IMR-90 (cell line): ENCODE results near the gene PINLYP. TPM values are rescaled to one million over a fixed set of nuclear protein-coding genes. Genes with fewer than 3 reads are reported as not detected.

Experiments used
- ATAC-seq: fragments of 200-7000 bp; cut with Tn5 transposase; 2 replicates; pipeline ENCODE4 v1.9.1; 2020; ENCODE audit warnings: low read depth, mild to moderate bottlenecking, moderate library complexity
- BruUV-seq: library from RNA; stranded (reverse); fragments of 400-500 nt; replicated peaks from 2 replicates; lab custom pipeline; 2021; lab: Mats Ljungman, UMichigan
- CTCF ChIA-PET: fragments of 300-600 bp; formaldehyde crosslinking; extraction: SDS; loops from one replicate; lab custom pipeline; 2021; ENCODE audit warnings: antibody characterized with exemption; lab: Yijun Ruan, JAX
- POLR2A ChIA-PET: fragments of 300-600 bp; sonication (Branson Sonifier 250); formaldehyde crosslinking; loops from one replicate; lab custom pipeline; 2022; ENCODE audit warnings: antibody characterized with exemption; ENCODE audit not compliant: unreplicated experiment; lab: Charles Lee
- DNase-seq: peaks from one replicate; pipeline ENCODE4 v3.0.0; 2013
- H2AFZ ChIP-seq: replicated peaks from 2 replicates; pipeline ENCODE3; 2013; ENCODE audit warnings: low read length, mild to moderate bottlenecking; ENCODE audit not compliant: poor library complexity
- H2AK5ac ChIP-seq: 2 replicates; pipeline ENCODE4 v1.6.1; 2013; ENCODE audit warnings: low read depth, low read length, inconsistent platforms
- H2AK9ac ChIP-seq: replicated peaks from 2 replicates; pipeline ENCODE3; 2013; ENCODE audit warnings: mild to moderate bottlenecking, low read depth, low read length, moderate library complexity; ENCODE audit not compliant: poor library complexity
- H2BK120ac ChIP-seq: 2 replicates; pipeline ENCODE4 v1.6.1; 2013; ENCODE audit warnings: low read depth, low read length, inconsistent platforms
- H2BK15ac ChIP-seq: 3 replicates; pipeline ENCODE4 v1.6.1; 2013; ENCODE audit warnings: low read depth, low read length, inconsistent platforms
- H2BK20ac ChIP-seq: 2 replicates; pipeline ENCODE4 v1.6.1; 2013; ENCODE audit warnings: low read depth, mild to moderate bottlenecking, inconsistent platforms, low read length, moderate library complexity
- H2BK5ac ChIP-seq: 2 replicates; pipeline ENCODE4 v1.6.1; 2013; ENCODE audit warnings: mild to moderate bottlenecking, low read depth, low read length, inconsistent platforms; ENCODE audit not compliant: poor library complexity, severe bottlenecking
- H3K14ac ChIP-seq: replicated peaks from 2 replicates; pipeline ENCODE4 v1.6.1; 2013; ENCODE audit warnings: low read depth, low read length, inconsistent platforms
- H3K18ac ChIP-seq: 2 replicates; pipeline ENCODE4 v1.6.1; 2013; ENCODE audit warnings: low read depth, low read length, control low read depth
- H3K23ac ChIP-seq: 2 replicates; pipeline ENCODE4 v1.6.1; 2013; ENCODE audit warnings: low read depth, low read length, inconsistent platforms
- H3K27ac ChIP-seq: 2 replicates; pipeline ENCODE4 v1.5.1; 2013; ENCODE audit warnings: mild to moderate bottlenecking, control low read depth, low read length; ENCODE audit not compliant: insufficient read depth
- H3K27me3 ChIP-seq: 2 replicates; pipeline ENCODE4 v1.6.1; 2013; ENCODE audit warnings: low read length; ENCODE audit not compliant: control insufficient read depth, insufficient read depth
- H3K36me3 ChIP-seq: 2 replicates; pipeline ENCODE4 v1.6.1; 2013; ENCODE audit warnings: low read length, mixed read lengths; ENCODE audit not compliant: control insufficient read depth, insufficient read depth
- H3K4ac ChIP-seq: 2 replicates; pipeline ENCODE4 v1.6.1; 2013; ENCODE audit warnings: low read depth, low read length, inconsistent platforms
- H3K4me1 ChIP-seq: 2 replicates; pipeline ENCODE4 v1.6.1; 2013; ENCODE audit warnings: low read length, mixed read lengths; ENCODE audit not compliant: control insufficient read depth, insufficient read depth
- H3K4me2 ChIP-seq: 2 replicates; pipeline ENCODE4 v1.6.1; 2013; ENCODE audit warnings: low read depth, mild to moderate bottlenecking, control low read depth, low read length, moderate library complexity
- H3K4me3 ChIP-seq: 2 replicates; pipeline ENCODE4 v1.5.1; 2013; ENCODE audit warnings: low read depth, mild to moderate bottlenecking, control low read depth, low read length, moderate library complexity; ENCODE audit not compliant: insufficient read depth
- H3K56ac ChIP-seq: 2 replicates; pipeline ENCODE4 v1.6.1; 2013; ENCODE audit warnings: low read length, inconsistent platforms; ENCODE audit not compliant: insufficient read depth; ENCODE audit errors: extremely low read depth
- H3K79me1 ChIP-seq, 2 experiments: 2 replicates each; pipeline ENCODE4 v1.6.1; 2013; ENCODE audit warnings: low read length in 2 of 2, inconsistent platforms in 1 of 2, low read depth in 1 of 2
- H3K9ac ChIP-seq: 2 replicates; pipeline ENCODE4 v1.6.1; 2013; ENCODE audit warnings: low read depth, low read length, control low read depth
- H3K9me1 ChIP-seq: 2 replicates; pipeline ENCODE4 v1.6.1; 2013; ENCODE audit warnings: low read length, inconsistent platforms; ENCODE audit not compliant: insufficient read depth
- H3K9me3 ChIP-seq: 2 replicates; pipeline ENCODE4 v1.6.1; 2013; ENCODE audit warnings: low read length; ENCODE audit not compliant: control insufficient read depth, insufficient read depth
- H4K20me1 ChIP-seq: 2 replicates; pipeline ENCODE4 v1.6.1; 2013; ENCODE audit warnings: low read length, inconsistent platforms; ENCODE audit not compliant: insufficient read depth
- H4K5ac ChIP-seq: 2 replicates; pipeline ENCODE4 v1.6.1; 2013; ENCODE audit warnings: mild to moderate bottlenecking, low read depth, low read length, control low read depth
- H4K8ac ChIP-seq, 2 experiments: 2 replicates each; pipeline ENCODE4 v1.6.1; 2013; ENCODE audit warnings: low read depth in 2 of 2, low read length in 2 of 2, control low read depth in 1 of 2, inconsistent platforms in 1 of 2
- H4K91ac ChIP-seq: 2 replicates; pipeline ENCODE4 v1.6.1; 2013; ENCODE audit warnings: low read depth, low read length, inconsistent platforms; ENCODE audit not compliant: insufficient read depth
- BHLHE40 ChIP-seq: fragments of 150-350 bp; IDR thresholded peaks from 2 replicates; pipeline ENCODE4 v1.6.1; 2016; ENCODE audit warnings: mild to moderate bottlenecking, low read depth, low read length
- CEBPB ChIP-seq: IDR thresholded peaks from 2 replicates; pipeline ENCODE4 v1.6.1; 2012; ENCODE audit warnings: low read depth, low read length, improper control_type of control experiment
- CHD1 ChIP-seq: IDR thresholded peaks from 2 replicates; pipeline ENCODE4 v1.6.1; 2012; ENCODE audit warnings: low read depth, low read length, improper control_type of control experiment
- CTCF ChIP-seq: conservative IDR thresholded peaks from 2 replicates; pipeline ENCODE4 v1.5.1; 2012; ENCODE audit warnings: mild to moderate bottlenecking, low read depth, low read length, improper control_type of control experiment
- ELK1 ChIP-seq: fragments of 150-350 bp; IDR thresholded peaks from 2 replicates; pipeline ENCODE4 v1.6.1; 2016; ENCODE audit warnings: low read depth, mild to moderate bottlenecking, low read length, moderate library complexity, borderline replicate concordance
- FOS ChIP-seq: fragments of 150-350 bp; IDR thresholded peaks from 2 replicates; pipeline ENCODE4 v1.6.1; 2016; ENCODE audit warnings: low read depth, low read length
- MAFK ChIP-seq: IDR thresholded peaks from 2 replicates; pipeline ENCODE4 v1.6.1; 2012; ENCODE audit warnings: low read depth, low read length, improper control_type of control experiment
- MAZ ChIP-seq: IDR thresholded peaks from 2 replicates; pipeline ENCODE4 v1.6.1; 2012; ENCODE audit warnings: low read depth, mild to moderate bottlenecking, low read length, improper control_type of control experiment, moderate library complexity, borderline replicate concordance
- MXI1 ChIP-seq: IDR thresholded peaks from 2 replicates; pipeline ENCODE4 v1.6.1; 2012; ENCODE audit warnings: low read depth, mild to moderate bottlenecking, low read length, moderate library complexity, borderline replicate concordance
- NFE2L2 ChIP-seq: fragments of 150-350 bp; IDR thresholded peaks from 2 replicates; pipeline ENCODE4 v1.6.1; 2016; ENCODE audit warnings: low read depth, mild to moderate bottlenecking, low read length
- POLR2A ChIP-seq: IDR thresholded peaks from 2 replicates; pipeline ENCODE4 v1.6.1; 2012; ENCODE audit warnings: mild to moderate bottlenecking, low read depth, low read length
- RAD21 ChIP-seq: IDR thresholded peaks from 2 replicates; pipeline ENCODE4 v1.6.1; 2012; ENCODE audit warnings: low read length, improper control_type of control experiment
- RCOR1 ChIP-seq: IDR thresholded peaks from 2 replicates; pipeline ENCODE4 v1.6.1; 2012; ENCODE audit warnings: mild to moderate bottlenecking, low read length, improper control_type of control experiment; ENCODE audit not compliant: insufficient replicate concordance
- RFX5 ChIP-seq: IDR thresholded peaks from 2 replicates; pipeline ENCODE4 v1.8.0; 2012; ENCODE audit warnings: low read depth, mild to moderate bottlenecking, low read length, moderate library complexity
- SMC3 ChIP-seq: fragments of 150-350 bp; IDR thresholded peaks from 2 replicates; pipeline ENCODE4 v1.6.1; 2016; ENCODE audit warnings: low read depth, mild to moderate bottlenecking, antibody characterized with exemption, low read length, moderate library complexity
- USF2 ChIP-seq: fragments of 150-350 bp; IDR thresholded peaks from 2 replicates; pipeline ENCODE4 v1.6.1; 2017; ENCODE audit warnings: mild to moderate bottlenecking, antibody characterized with exemption, low read length, low read depth
- WGBS, 2 experiments: methylation state at CpG; one replicate each; pipeline versions ENCODE4 v1.1.5 to v1.1.7; 2013; ENCODE audit warnings: missing lambda C conversion rate in 2 of 2; ENCODE audit not compliant: insufficient read length in 1 of 2; ENCODE audit errors: extremely low coverage in 2 of 2; 5-methylcytosine and 5-hydroxymethylcytosine counted together
- dilution Hi-C: fragments of 300-500 bp; cut with HindIII; formaldehyde crosslinking; loops from one replicate; pipeline ENCODE4 v1.14.3; 2018; ENCODE audit warnings: low sequenced_read_pairs; ENCODE audit not compliant: unreplicated experiment
- in situ Hi-C: fragments of 300-500 bp; cut with MboI; formaldehyde crosslinking; loops from 3 replicates; pipeline ENCODE4 v1.14.3; 2019; ENCODE audit warnings: low sequenced_read_pairs, inconsistent platforms, mixed read lengths
- intact Hi-C: fragments of 100-400 bp; cut with micrococcal nuclease; formaldehyde crosslinking; loops from 2 replicates; pipeline ENCODE4 v1.10.0; 2022
- polyA plus RNA-seq, 3 experiments: library from polyadenylated mRNA; depleted of rRNA; stranded (reverse); fragments of >200 nt; gene quantifications; 2 replicates each; pipeline ENCODE4 v1.2.3, GENCODE V29; 2012; ENCODE audit warnings: low replicate concordance in 1 of 3
- total RNA-seq: library from RNA; depleted of rRNA; stranded (reverse); fragments of >200 nt; gene quantifications from 2 replicates; pipeline ENCODE4 v1.2.3, GENCODE V29; 2012

The PINLYP gene
- total and polyA plus RNA-seq, 2 of the 4 experiments (the other 2 are of a cell fraction) = 0.54 to 1.4 TPM

GRCh38 chr19:43631491-43631890, 55.9 kb downstream of the PINLYP start:
- Histone ChIP-seq H3K27me3 (peaks cover 5% of the 10 kb centered on the region; the same call in 1 of the 2 replicates), H3K14ac (no peak overlapping the region), H3K27ac (no peak overlapping the region), H2AK9ac (no peak overlapping the region), H2BK20ac (no peak overlapping the region), H2BK5ac (no peak overlapping the region), H3K4ac (no peak overlapping the region), H3K9me3 (no peaks in the 10 kb centered on the region), H4K91ac (no peak overlapping the region), H2BK120ac (no peak overlapping the region), H3K79me1 (no peaks in the 10 kb centered on the region), H3K9me1 (no peaks in the 10 kb centered on the region), H4K20me1 (no peaks in the 10 kb centered on the region), H3K56ac (no peak overlapping the region), H3K9ac (no peak overlapping the region), H3K36me3 (no peaks in the 10 kb centered on the region), H2AFZ (no peak overlapping the region), H2BK15ac (no peak overlapping the region), H3K18ac (no peak overlapping the region), H3K4me1 (peaks cover 5% of the 10 kb centered on the region; the same call in 1 of the 2 replicates), H3K4me2 (no peak overlapping the region), H3K23ac (no peak overlapping the region), H4K5ac (no peak overlapping the region), H4K8ac (no peak overlapping the region), H3K4me3 (no peak overlapping the region), H2AK5ac (no peak overlapping the region)
- no peak for DNase-seq
- dilution Hi-C loops = no loop called here
- intact Hi-C loops = no loop called here
- in situ Hi-C loops = no loop called here
- no peak for ATAC-seq
- BruUV-seq = no TSS peak
- WGBS, 2 experiments = 80% methylated on average over 1 of the region's 5 CpGs; no CpG with 5 or more reads in 1 of the 2 experiments
- TF ChIP-seq NFE2L2 = no peak
- TF ChIP-seq RFX5 = no peak
- TF ChIP-seq BHLHE40 = no peak
- no peak for TF ChIP-seq MXI1
- no peak for TF ChIP-seq USF2
- no peak for TF ChIP-seq RAD21
- TF ChIP-seq MAFK = no peak
- TF ChIP-seq ELK1 = no peak
- TF ChIP-seq FOS = no peak
- TF ChIP-seq RCOR1 = no peak
- TF ChIP-seq MAZ = no peak
- no peak for TF ChIP-seq SMC3
- no peak for TF ChIP-seq CHD1
- no peak for TF ChIP-seq POLR2A
- no peak for TF ChIP-seq CTCF
- no peak for TF ChIP-seq CEBPB
- POLR2A ChIA-PET = no interaction called here
- CTCF ChIA-PET = no interaction called here
